ENCODE measurements around the gene DTL.

DNA sequence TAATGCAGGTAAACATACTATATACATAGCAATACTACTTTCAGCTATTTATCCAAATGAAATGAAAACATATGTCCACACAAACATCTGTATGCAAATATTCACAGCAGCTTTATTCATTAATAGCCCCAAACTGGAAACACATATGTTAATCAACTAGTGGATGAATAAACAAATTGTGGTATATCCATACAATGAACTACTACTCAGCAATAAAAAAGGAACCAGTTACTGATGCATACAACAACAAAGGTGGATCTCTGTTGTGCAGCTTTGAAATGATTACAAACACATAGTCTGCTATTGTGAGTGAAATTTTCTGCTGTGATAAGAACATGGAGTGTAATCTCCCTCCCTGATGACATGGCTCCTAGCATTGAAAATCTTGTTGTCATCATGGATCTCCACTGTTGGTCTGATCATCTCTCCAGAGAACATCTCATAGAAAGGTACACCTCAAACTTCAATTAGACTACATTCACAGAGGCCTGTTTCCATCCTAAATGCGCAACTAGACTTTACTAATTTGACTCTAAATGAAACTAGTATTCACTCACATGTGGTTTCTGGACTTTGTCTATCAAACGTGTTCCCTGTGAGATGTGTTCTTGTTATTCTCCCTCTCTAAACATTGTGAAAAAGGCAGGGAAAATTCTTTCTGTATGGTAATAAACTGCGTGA lies 10.9 kb upstream of the DTL start:
- TF ChIP-seq POLR2A (IDR thresholded peaks at IDR 0.05; ENCODE audit: low read length) (no peak), GATA1 (IDR thresholded peaks at IDR 0.05; ENCODE audit: low read depth, low read length) (no peak)
